Erythroblast (primary cell): ENCODE results near the gene GAST.

Experiments used
- GATA1 ChIP-seq: IDR thresholded peaks from 2 replicates; pipeline ENCODE4 v1.6.1; 2011; ENCODE audit warnings: low read depth, mild to moderate bottlenecking, control low read depth, low read length, moderate library complexity
- POLR2A ChIP-seq: IDR thresholded peaks from 2 replicates; pipeline ENCODE4 v1.6.1; 2011; ENCODE audit warnings: mild to moderate bottlenecking, low read length

DNA sequence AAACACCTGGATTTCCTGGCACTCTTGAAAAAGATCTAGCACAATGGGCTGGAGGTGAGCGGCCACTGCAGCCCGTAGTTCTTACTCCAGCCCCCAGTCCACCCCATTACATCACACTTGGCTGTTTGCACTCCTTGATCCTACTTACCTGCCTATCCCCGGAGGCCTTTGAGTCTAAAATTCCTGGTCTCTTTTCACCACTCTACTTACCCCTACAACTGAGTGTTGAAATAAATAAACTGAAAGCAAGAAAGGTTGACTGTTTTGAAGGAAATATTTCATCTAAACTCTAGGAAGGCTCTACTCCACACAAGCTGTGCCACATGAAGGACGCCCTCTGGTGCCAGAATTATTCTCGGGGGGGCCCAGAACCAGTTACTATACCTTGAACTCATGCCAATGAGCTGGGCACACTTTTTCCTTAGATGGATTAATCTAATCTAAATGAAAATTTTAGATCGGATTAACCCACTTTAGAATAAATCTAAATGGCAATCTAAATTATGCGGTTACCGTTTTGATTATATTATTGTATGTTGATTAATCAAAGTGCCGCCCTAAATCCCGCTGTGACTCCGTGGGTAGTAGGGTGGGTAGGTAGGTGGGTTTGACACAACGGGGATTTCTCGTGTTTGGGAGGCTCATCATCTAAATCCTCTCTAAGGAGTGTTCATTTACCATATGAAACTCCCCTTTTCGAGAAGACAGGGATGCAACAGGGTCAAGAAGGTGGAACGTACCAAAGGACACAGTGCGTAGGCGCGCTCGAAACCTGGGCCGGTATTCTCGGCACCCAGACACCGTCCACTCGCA, 24.1 kb upstream of the GAST start:
- TF ChIP-seq POLR2A (no peak), GATA1 (no peak)
